Urothelium cell line (cell line): Measurements from ENCODE around the gene SHKBP1.
A peak's percentile ranks its signal among the peaks of the same experiment; 100 is the strongest.
"Not testable (repeated sequence)": the region's sequence is repeated elsewhere in the genome, so short reads cannot be mapped to it uniquely, and the experiment has no call there.

Source experiments
- DNase-seq: peaks from one replicate; pipeline ENCODE4 v3.0.0; 2011; ENCODE audit warnings: low spot score, mixed read lengths
- FAIRE-seq: peaks from 2 replicates; lab custom pipeline; 2011; peaks lifted over from hg19 to GRCh38; lab: Jason Lieb, UNC

Gene SHKBP1

DNA sequence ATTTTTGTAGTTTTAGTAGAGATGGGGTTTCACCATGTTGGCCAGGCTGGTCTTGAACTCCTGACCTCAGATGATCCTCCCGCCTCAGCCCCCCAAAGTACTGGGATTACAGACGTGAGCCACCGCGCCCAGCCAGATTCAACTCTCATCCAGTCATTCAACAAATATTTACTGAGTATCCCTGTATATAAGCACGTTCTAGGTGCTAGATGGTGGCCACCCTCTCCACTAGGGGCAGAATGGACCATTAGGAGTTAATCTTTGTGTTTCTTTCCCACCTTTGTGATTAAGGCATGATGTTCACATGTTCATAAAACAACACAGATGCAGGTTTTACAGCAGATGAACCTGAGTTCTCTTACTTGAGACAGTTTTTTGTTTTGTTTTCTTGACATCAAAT is 7.3 kb downstream of the SHKBP1 start:
- DNase-seq = no peak
- no peak for FAIRE-seq

DNA sequence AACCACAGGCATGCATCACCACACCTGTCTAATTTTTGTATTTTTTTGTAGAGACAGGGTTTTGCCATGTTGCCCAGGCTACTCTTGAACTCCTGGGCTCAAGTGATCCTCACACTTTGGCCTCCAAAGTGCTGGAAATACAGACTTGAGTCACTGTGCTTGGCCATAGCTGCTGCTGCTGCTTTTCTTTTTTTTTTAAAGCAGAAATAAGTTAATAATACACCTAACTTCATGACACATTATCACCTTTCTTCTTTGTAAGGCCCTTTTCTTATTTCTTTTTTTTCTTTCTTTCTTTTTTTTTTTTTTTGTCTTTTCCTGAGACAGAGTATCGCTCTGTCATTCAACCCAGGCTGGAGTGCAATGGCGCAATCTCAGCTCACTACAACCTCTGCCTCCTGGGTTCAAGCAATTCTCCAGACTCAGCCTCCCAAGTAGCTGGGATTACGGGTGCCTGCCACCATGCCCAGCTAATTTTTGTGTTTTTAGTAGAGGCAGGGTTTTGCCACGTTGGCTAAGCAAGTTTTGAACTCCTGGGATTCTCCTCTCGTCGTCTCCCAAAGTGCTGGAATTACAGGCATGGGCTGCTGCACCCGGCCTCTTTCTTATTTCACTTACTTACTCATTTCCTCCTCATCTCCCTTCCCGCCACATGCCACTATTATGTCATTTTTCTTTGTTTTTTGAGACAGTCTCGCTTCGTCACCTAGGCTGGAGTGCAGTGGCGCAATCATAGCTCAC is 8.7 kb downstream of the SHKBP1 start:
- FAIRE-seq = no peak

DNA sequence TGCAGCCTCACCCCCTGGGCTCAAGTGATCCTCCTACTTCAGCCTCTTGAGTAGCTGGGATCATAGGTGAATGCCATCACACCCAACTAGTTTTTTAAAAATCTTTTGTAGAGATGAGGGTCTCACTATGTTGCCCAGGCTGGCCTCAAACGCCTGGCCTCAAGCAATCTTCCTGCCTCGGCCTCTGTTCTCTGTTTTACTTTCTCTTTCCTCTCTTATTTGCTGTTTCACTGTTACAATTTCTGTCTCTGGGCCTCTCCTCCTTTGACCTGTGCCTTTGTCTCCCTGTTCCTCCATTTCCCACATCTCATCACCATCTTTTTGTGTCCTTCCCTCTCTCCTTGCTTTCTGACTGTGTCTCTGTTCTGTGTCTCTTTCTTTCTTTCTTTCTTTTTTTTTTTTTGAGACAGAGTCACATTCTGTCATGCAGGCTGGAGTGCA is 9.3 kb downstream of the SHKBP1 start:
- FAIRE-seq (no peak), DNase-seq (no peak)

More for the DNA sequence above, 8.7 kb downstream of the SHKBP1 start:
- DNase-seq = no peak

DNA sequence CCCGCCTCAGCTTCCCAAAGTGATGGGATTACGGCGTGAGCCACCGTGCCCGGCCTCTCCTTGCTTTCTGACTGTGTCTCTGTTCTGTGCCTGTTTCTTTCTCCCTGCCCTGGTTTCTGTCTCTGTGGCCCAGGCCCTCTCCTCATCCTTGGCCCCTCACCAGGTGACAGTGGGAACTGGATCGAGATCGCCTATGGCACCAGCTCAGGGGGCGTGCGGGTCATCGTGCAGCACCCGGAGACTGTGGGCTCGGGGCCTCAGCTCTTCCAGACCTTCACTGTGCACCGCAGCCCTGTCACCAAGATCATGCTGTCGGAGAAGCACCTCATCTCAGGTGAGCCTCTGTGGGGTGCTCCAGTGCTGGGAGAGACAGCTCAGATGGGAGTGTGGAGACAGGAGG is 9.9 kb downstream of the SHKBP1 start:
- no peak for FAIRE-seq
- no peak for DNase-seq

DNA sequence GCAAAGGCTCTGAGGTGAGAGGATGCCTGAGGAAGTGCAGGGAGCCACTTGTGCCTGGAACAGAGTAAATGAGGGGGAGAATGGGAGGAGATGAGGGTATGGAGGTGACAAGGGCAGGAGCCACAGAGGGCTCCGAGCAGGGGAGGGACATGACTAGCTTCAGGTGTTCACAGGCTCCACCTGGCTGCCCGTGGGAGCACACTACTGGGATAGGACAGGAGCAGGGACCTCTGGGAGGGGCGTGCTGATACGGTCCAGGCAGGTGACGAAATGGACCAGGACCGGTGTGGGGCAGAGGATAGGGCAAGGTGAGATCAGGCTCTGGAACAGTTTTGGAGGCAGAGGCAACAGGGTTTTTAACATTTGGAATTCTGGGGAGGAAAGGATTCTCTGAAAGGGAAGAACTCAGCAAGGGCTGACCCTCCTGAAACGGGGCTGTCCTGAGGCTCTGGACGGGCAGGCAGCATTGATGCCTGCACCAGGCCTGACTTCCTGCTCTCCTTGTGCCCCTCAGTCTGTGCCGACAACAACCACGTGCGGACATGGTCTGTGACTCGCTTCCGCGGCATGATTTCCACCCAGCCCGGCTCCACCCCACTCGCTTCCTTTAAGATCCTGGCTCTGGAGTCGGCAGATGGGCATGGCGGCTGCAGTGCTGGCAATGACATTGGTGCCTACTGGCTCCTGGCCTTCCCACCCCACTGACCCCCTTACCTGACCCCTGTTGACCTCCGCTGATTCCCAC is 11.6 kb downstream of the SHKBP1 start:
- DNase-seq = peak; percentile 58
- FAIRE-seq = no peak

DNA sequence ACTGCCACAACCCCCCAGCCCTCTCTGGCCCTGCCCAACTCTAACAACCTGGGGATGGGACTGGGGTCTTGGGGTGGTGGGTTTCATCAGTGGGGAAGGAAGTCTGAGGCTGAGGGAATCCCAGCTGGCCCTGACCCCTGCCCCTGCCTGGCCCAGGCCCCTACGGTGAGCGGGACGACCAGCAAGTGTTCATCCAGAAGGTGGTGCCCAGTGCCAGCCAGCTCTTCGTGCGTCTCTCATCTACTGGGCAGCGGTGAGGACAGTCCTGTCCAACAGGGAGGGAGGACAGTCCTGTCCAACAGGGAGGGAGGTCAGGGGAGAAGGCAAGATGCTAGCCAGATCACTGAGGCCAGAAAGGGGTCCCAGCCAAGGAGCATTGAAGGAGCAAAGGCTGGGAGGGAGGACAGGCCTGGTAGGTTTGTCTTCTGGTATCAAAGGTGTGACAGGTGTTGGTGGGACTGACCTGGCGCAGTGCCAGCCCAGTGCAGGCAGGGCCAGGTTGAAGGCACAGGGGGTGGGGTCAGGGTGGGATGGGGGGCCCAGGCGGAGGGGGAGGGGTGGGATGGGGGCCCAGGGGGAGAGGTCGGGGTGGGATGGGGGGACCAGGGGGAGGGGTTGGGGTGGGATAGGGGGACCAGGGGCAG is 12.4 kb downstream of the SHKBP1 start:
- DNase-seq (no peak), FAIRE-seq (no peak)

DNA sequence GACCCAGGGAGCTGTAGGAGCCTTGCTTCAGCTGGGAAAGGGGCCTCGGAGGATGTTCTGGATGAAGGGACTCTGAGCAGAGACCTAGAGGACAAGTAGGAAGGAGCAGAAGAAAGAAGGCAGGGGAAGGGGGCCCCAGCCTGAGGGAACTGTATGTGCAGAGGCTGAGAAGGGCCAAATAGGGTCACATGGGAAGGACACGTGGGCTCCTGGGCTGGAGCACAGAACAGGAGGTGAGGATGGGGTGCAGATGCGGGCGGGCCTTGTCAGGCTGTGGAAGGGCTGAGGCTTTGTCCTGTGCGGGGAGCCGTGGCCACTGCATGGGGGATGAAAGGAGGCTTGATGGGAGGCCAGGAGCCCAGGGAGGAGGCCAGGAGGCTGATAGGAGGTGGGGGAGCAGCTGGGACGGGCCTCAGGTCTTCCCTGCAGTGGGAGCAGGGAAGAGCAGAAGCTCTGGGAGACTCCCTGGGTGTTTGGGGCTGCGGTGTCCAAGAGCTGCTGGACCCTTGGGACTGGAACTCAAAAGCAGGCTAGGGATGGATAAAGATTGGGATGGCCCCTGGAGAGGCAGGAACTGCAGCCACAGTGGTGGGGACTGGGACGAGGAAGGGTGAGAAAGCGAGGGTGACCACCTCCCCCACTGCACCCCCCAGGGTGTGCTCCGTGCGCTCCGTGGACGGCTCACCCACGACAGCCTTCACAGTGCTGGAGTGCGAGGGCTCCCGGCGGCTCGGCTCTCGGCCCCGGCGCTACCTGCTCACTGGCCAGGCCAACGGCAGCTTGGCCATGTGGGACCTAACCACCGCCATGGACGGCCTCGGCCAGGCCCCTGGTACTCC is 13.1 kb downstream of the SHKBP1 start:
- DNase-seq = no peak
- no peak for FAIRE-seq

DNA sequence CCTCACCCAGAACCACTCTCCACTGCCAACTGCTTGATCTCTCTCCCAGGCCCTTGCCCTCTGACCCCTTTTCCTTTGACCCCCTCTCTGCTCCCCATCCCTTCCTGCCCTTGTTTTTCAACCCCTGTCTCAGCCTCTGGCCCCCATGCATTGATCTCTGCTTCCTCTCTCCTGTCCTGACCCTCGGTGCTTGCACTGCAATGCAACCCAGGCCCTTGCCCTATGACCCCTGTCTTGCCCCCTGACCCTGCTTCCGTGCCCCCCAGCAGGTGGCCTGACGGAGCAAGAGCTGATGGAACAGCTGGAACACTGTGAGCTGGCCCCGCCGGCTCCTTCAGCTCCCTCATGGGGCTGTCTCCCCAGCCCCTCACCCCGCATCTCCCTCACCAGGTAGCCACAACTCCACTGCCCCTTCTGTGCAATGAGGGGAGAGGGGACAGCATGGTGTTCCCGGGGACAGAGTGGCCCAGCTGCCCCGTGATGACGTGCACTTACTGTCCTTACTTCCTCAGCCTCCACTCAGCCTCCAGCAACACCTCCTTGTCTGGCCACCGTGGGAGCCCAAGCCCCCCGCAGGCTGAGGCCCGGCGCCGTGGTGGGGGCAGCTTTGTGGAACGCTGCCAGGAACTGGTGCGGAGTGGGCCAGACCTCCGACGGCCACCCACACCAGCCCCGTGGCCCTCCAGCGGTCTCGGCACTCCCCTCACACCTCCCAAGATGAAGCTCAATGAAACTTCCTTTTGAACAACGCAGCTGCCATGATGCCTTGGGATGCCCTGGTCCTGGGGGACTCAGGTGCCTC is 14.0 kb downstream of the SHKBP1 start:
- DNase-seq = no peak
- FAIRE-seq = no peak

DNA sequence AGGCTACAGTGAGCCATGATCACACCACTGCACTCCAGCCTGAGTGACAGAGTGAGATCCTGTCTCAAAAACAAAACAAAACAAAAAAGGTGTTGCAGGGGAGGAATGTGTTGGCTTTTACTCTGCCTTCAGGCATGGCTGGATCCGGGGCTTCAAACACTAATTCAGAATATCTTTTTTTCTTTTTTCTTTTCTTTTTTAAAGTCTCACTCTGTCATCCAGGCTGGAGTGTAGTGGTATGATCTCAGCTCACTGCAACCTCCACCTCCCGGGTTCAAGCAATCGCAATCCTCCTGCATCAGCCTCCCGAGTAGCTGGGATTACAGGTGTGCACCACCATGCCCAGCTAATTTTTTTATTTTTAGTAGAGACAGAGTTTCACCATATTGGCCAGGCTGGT is 15.1 kb downstream of the SHKBP1 start:
- not testable (repeated sequence) for FAIRE-seq, DNase-seq

DNA sequence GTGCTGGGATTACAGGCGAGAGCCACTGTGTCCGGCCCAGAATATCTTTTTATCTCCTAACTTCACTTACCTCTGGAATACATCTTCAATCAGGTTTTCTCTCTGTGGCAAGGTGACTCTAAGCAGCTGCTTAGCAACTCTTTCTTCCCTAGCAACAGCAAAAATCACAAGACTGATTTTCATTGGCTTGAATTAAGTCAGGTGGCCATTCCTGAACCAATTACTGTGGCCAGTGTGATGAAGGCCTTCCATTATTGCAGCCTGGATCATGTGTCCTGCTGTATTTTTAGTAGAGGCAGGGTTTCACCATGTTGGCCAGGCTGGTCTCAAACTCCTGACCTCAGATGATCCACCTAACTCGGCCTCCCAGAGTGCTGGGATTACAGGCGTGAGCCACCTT is 15.5 kb downstream of the SHKBP1 start:
- no peak for FAIRE-seq
- peak; percentile 38 for DNase-seq

DNA sequence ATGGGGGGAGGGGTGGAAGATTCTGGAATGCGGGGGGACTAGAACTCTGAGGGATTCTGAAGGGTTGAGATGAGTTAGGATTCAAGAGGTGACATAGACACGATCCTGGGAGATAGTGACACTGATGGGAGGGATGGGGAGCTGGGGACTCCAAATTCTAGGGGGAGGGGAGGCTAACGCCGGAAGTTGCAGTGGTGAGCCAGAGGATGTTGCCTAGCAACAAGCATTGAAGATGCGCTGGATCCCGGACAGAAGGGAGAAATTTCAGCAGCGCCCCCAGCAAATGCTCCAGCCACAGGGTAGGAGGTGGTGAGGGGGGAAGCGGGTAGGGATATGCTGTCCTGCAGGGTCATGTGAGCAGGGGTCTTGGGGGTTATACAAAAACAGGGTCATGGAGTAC is 17.6 kb downstream of the SHKBP1 start:
- no peak for FAIRE-seq
- DNase-seq = no peak

DNA sequence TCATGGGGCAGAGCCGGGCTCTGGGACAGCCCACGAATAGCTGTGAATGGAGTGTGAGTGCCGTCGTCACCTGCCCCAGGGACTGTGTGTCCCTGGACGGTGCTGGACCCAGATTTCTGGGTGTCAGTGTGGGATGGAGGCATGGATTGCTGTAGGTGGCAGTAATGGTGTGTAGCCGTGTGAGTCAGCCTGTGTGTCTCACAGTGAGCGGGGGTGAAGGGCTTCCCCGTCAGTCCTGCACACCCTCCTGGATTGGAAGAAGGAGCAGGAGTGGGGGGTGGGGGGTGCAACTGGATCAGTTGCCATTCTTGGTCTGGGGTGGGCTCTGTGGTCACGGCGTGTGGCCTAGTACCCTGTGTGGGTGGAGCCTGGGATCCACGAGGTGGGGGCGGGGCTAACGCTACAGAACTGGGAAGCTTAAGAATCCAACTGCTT is 18.0 kb downstream of the SHKBP1 start:
- peak; percentile 51 for DNase-seq
- no peak for FAIRE-seq

DNA sequence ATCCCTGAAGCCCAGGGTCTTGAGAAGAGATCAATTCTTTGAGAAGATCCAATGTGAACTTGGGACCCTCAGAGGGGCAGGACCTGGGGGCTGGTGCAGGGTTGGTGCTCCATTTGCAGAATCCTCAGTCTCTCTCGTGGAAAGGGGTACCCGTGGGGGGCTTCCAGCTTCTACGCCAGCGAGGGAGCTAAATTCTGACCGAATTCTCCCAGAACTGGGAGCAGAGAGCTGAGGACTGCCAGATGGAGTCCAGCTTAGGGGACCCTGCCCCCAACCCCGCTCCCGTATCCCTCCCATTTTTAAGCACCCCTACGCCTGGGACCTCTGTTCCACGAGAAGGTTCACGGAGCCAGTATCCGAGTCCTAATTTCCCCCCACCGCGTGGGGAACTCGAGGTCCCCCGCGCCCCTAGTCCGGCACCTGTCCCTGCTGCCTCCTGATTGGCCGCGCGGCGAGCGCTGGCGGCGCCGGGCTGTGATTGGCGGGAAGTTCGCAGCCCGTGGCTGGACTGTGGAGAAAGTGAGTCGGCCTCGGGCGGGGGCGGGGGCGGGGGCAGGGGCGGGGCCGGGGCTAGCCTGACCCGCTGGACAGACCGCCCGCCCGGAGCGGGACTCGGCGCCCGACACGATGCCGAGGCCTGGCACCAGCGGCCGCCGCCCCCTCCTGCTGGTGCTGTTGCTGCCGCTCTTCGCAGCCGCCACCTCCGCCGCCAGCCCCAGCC is 20.1 kb downstream of the SHKBP1 start:
- no peak for FAIRE-seq
- peak; percentile 94 for DNase-seq

DNA sequence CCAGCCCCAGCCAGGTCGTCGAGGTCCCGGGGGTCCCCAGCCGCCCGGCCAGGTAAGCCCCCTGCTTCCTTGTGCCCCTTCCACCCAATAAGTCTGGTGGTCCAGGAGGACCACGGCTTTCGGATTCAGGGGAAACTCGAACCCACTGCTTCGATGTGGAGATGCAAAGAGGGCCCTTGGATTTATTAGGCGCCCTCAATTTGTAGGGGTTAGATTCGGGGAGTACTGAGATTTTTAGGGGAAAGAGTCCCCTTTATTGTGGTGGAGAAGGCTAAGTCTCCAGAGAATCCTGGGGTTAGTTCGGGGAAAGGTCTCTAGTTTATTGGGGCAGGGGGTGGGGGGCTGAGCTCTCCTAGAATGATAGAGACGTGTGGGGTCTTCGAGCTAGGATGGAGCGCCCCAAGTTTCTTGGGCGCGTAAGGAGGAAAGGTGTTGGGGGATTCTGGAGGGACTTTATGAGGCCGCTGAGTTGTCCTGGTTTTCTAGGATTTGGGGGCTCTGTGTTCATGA is 20.7 kb downstream of the SHKBP1 start:
- no peak for FAIRE-seq
- no peak for DNase-seq

DNA sequence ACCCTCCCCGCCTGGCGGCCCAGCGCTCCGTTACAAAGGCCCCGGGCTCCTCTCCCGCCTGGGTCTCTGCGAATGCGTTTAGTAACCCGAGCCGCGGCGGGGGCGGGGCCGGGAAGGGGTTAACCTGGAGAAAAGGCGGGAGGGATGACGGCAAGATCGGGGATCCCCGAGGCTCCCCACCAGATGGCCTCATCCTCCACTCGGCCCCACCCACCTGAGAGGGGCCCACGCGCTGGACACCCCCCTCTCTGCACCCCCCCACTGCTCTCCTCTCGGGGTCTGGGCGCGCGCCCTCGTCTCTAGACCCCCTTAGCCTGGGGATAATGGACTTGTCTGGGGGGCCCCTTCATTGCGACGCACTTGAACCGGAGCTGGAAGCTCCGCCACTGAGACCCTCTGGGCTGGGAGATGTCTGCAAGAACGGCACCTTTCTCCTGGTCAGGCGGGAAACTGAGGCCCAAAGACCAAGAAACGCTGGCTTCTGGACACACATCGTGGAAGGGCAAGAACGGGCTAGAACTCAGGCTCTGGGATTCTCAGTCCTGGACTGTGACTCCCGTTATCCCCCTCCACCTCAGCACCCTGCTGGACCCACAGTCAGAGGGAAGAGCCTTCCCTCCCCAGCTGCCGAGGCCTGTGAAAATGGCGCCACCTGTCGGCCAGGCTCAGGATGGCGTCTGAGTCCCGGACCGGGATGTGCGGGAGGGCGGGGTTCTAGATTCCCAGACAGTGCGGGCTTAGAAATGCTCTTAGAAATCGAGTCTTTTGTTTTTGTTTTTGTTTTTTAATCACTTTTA is 21.6 kb downstream of the SHKBP1 start:
- DNase-seq (peak; percentile 90), FAIRE-seq (no peak)

DNA sequence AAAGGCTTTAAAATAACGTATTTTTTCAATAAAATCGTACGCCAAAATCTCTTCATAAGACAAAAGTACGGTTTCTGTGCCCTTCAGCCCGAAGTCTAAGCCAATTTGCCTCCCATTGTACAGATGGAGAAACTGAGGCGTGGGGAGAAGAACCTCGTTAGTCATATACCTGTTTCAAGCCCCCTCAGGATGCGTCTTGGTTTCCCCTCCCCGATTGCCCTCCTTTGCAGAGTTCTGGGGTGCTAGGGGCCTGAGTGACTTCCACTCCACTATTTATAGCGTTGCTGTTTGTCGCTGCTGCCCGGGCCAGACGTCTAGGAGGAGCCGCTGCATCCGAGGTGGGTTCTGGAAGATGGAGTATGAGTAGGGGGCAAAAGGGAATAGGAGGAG is 22.2 kb downstream of the SHKBP1 start:
- FAIRE-seq (no peak), DNase-seq (no peak)

DNA sequence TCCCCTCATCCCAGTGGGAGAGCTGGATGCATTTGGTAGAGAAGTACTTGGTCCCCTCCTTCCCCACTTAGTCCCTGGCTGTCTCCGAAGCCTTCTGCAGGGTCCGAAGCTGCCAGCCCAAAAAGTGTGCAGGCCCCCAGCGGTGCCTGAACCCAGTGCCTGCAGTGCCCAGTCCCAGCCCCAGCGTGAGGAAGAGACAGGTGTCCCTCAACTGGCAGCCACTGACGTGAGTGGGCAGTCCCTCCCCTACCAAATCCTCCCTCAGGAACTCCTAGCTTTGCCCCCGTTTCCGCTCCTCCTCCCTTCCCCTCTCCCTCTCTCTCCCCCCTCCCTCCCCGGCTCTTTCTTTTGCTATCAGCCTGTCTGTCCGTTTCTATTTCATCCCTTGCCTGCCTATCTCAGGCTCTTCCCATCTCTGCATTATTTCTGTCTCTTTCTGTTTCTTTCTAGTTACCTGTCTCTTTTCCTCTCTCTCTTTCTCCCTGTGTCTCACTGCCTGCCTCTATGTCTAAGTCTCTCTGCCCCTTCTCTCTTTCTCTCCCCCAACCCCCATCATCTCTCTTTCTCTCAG is 22.7 kb downstream of the SHKBP1 start:
- DNase-seq = no peak
- no peak for FAIRE-seq

DNA sequence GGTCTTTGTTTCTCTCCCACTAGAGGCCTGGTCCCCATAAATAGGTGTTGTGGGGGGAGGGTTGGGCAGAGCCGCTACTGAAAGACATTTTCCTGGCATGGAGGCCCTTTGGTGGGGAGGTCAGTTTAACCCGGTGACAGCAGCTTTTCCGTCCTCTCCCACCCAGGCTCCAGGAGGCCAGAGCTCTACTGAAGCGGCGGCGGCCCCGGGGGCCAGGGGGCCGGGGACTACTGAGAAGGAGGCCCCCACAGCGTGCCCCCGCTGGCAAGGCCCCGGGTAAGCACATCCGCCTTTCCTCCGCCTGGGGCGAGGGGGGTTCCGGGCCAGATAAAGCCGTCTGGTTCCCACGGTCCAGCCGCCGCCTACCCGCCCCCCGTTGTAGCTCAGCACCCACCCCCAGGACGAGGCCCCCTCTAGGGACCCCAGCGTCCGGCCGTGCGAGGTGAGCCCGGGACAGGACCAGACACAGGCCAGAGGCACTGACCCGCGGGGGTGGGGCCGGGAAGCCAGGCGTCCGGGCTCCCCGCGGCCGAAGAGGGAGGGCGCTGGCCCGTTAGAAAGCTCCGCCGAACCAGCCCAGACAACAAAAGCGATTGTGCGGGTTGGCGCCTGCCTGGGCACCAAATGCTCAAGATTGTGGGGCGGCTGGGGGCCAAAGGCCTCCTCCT is 23.4 kb downstream of the SHKBP1 start:
- no peak for FAIRE-seq
- DNase-seq = no peak
